ENCODE measurements around the gene HVCN1.

Gene HVCN1

GRCh38 chr12:110616471-110617115 is 72.3 kb downstream of the HVCN1 start:
- ChIA-PET POLR2A (no interaction called here), CTCF (interaction anchor here (1.5 to 7.7 kb wide), 3 partner anchors 14 to 65 kb away, joined by 3 to 42 read pairs (median 4); no protein-coding TSS in a partner anchor)
- H3K36me3 ChIP-seq (ENCODE audit: control insufficient read depth in 2 of 2, insufficient read depth in 1 of 2, low read length in 2 of 2) = peaks cover 6 to 16% of the 10 kb centered on the region in 2 experiments; a peak in 2 of 3 replicates
- H3K27ac ChIP-seq (ENCODE audit: extremely low read depth, low read depth, low read length) = no peak overlapping the region
- no peak overlapping the region for H3K4me3 ChIP-seq (ENCODE audit: low read depth, low read length)
- TF ChIP-seq REPIN1 (tag by site-specific recombination; IDR thresholded peaks at IDR 0.05; ENCODE audit: low read depth) (0 out of 2 replicates have a peak, but pooled peaks have one; percentile 50), ZBTB21 (tag by site-specific recombination; IDR thresholded peaks at IDR 0.05) (no peak), HOXC10 (CRISPR knock-in tag; IDR thresholded peaks at IDR 0.05) (no peak), ZNF664 (tag by site-specific recombination; IDR thresholded peaks at IDR 0.05) (peak; percentile 97)
- H3K4me1 ChIP-seq (ENCODE audit: control insufficient read depth, insufficient read depth, low read length) = peaks cover 3% of the 10 kb centered on the region
- no peaks in the 10 kb centered on the region for H3K9me3 ChIP-seq (ENCODE audit: control insufficient read depth, insufficient read depth, low read depth, low read length)

- Histone ChIP-seq H3K27ac (ENCODE audit: extremely low read depth, low read depth, low read length) (no peak overlapping the region), H3K36me3 (ENCODE audit: control insufficient read depth in 2 of 2, insufficient read depth in 1 of 2, low read length in 2 of 2) (peaks cover 6 to 16% of the 10 kb centered on the region in 2 experiments; a peak in 2 of 3 replicates), H3K4me1 (ENCODE audit: control insufficient read depth, insufficient read depth, low read length) (peaks cover 3% of the 10 kb centered on the region), H3K4me3 (ENCODE audit: low read depth, low read length) (no peak overlapping the region), H3K9me3 (ENCODE audit: control insufficient read depth, insufficient read depth, low read depth, low read length) (no peaks in the 10 kb centered on the region)
- ChIA-PET CTCF (interaction anchor here (0.6 to 7.7 kb wide), 4 partner anchors 13 to 900 kb away, joined by 3 to 42 read pairs (median 4); no protein-coding TSS in a partner anchor), POLR2A (interaction anchor here (0.6 to 0.8 kb wide), 2 partner anchors 10 to 147 kb away, joined by 3 read pairs; partner anchors contain the start of genes FAM216A and GPN3)
- TF ChIP-seq ZNF664 (tag by site-specific recombination; IDR thresholded peaks at IDR 0.05) (peak; percentile 67; the same call in 1 of the 2 replicates), ZNF391 (tag by site-specific recombination; IDR thresholded peaks at IDR 0.05; ENCODE audit: borderline replicate concordance, low read depth) (no peak)
Observed at GRCh38 chr12:110615171-110615570, 73.7 kb downstream of the HVCN1 start.

GRCh38 chr12:110613771-110614684 is 74.9 kb downstream of the HVCN1 start, which contains the start of gene TCTN1:
TCTN1 (plus strand) TSS chr12:110614129; CDS start chr12:110614183, 54 bp downstream.
- Histone ChIP-seq H3K36me3 (ENCODE audit: control insufficient read depth in 2 of 2, insufficient read depth in 1 of 2, low read length in 2 of 2) (peaks cover 6 to 10% of the 10 kb centered on the region in 2 experiments; a peak in 2 of 3 replicates), H3K4me3 (ENCODE audit: low read depth, low read length) (peak within 1 kb of the TSS; percentile 80), H3K9me3 (ENCODE audit: control insufficient read depth, insufficient read depth, low read depth, low read length) (no peaks in the 10 kb centered on the region), H3K4me1 (ENCODE audit: control insufficient read depth, insufficient read depth, low read length) (peaks cover 3% of the 10 kb centered on the region), H3K27ac (ENCODE audit: extremely low read depth, low read depth, low read length) (peak within 1 kb of the TSS; percentile 47; the same call in 1 of the 2 replicates)
- CTCF ChIA-PET = interaction anchor here (0.6 to 7.7 kb wide), 5 partner anchors 12 to 405 kb away, joined by 3 to 42 read pairs (median 3); no protein-coding TSS in a partner anchor
- POLR2A ChIA-PET = interaction anchor here (0.6 to 1.1 kb wide), 8 partner anchors 48 to 164 kb away, joined by 3 to 9 read pairs (median 5); partner anchors contain the start of genes ARPC3, FAM216A, GPN3 and RAD9B
- TF ChIP-seq ZNF335 (tag by site-specific recombination; conservative IDR thresholded peaks at IDR 0.05) = peak; percentile 99
- TF ChIP-seq, protein P1, sequence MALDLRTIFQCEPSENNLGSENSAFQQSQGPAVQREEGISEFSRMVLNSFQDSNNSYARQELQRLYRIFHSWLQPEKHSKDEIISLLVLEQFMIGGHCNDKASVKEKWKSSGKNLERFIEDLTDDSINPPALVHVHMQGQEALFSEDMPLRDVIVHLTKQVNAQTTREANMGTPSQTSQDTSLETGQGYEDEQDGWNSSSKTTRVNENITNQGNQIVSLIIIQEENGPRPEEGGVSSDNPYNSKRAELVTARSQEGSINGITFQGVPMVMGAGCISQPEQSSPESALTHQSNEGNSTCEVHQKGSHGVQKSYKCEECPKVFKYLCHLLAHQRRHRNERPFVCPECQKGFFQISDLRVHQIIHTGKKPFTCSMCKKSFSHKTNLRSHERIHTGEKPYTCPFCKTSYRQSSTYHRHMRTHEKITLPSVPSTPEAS (tag by site-specific recombination; IDR thresholded peaks at IDR 0.05) = peak; percentile 34; the same call in 1 of the 2 replicates
- peak; percentile 69 for TF ChIP-seq ZNF394 (tag by site-specific recombination; IDR thresholded peaks at IDR 0.05; ENCODE audit: borderline replicate concordance)
- peak; percentile 52; the same call in 1 of the 2 replicates for TF ChIP-seq IKZF3 (tag by site-specific recombination; IDR thresholded peaks at IDR 0.05)
- peak; percentile 99 for TF ChIP-seq GLIS2 (tag by site-specific recombination; IDR thresholded peaks at IDR 0.05)
- no peak for TF ChIP-seq ZNF837 (tag by site-specific recombination; IDR thresholded peaks at IDR 0.05)
- TF ChIP-seq ZNF777 (tag by site-specific recombination; IDR thresholded peaks at IDR 0.05; ENCODE audit: borderline replicate concordance) = peak; percentile 74; the same call in 1 of the 2 replicates
- TF ChIP-seq KLF9 (tag by site-specific recombination; IDR thresholded peaks at IDR 0.05; ENCODE audit: low read depth) = peak; percentile 79
- TF ChIP-seq ZNF121 (tag by site-specific recombination; IDR thresholded peaks at IDR 0.05) = 0 out of 2 replicates have a peak, but pooled peaks have one; percentile 22
- no peak for TF ChIP-seq PRDM2 (tag by site-specific recombination; IDR thresholded peaks at IDR 0.05; ENCODE audit: borderline replicate concordance)
- peak; percentile 86 for TF ChIP-seq KLF16 (tag by site-specific recombination; IDR thresholded peaks at IDR 0.05)
- TF ChIP-seq KLF1 (tag by site-specific recombination; IDR thresholded peaks at IDR 0.05) = peak; percentile 89
- TF ChIP-seq ZNF2 (tag by site-specific recombination; IDR thresholded peaks at IDR 0.05) = peak; percentile 85
